ENCODE results near the gene ENKD1. TPM values are rescaled to one million over a fixed set of nuclear protein-coding genes. Genes with fewer than 3 reads are reported as not detected.

ENKD1 gene
- total RNA-seq, 1 donor from 2014 or later = 6.9 TPM

GRCh38 chr16:67661101-67661761, 5.3 kb downstream of the ENKD1 start:
- peaks cover 8% of the 10 kb centered on the region for H3K79me2 ChIP-seq (ENCODE audit: low read depth)
- peaks cover 21% of the 10 kb centered on the region for H3F3A ChIP-seq (ENCODE audit: low read depth)
- peak overlapping the region; percentile 94 for H3K4me3 Mint-ChIP-seq
- peaks cover 24% of the 10 kb centered on the region for H3K4me1 Mint-ChIP-seq
- H3K9ac ChIP-seq = no peak overlapping the region
- peaks cover 68% of the 10 kb centered on the region for H4K20me1 ChIP-seq (ENCODE audit: low read depth)
- DNase-seq (ENCODE audit: low spot score) = peak; percentile 90
- TF ChIP-seq CTCF (IDR thresholded peaks at IDR 0.05) = no peak
- peak overlapping the region; percentile 79 for H3K4me2 ChIP-seq
- no peak overlapping the region for H3K27ac Mint-ChIP-seq
- peaks cover 10% of the 10 kb centered on the region for H3K36me3 Mint-ChIP-seq
- no peaks in the 10 kb centered on the region for H3K27me3 Mint-ChIP-seq (ENCODE audit: insufficient read depth, low read depth)
- no peaks in the 10 kb centered on the region for H3K9me3 Mint-ChIP-seq
- no peak overlapping the region for H3K27ac ChIP-seq
- H3K9me3 ChIP-seq (ENCODE audit: low read depth) = no peaks in the 10 kb centered on the region
- peak overlapping the region; percentile 72 for H2AFZ ChIP-seq (replicated peaks)
- no peaks in the 10 kb centered on the region for H3K36me3 ChIP-seq
- peaks cover 3% of the 10 kb centered on the region for H3K27me3 ChIP-seq
- peaks cover 13% of the 10 kb centered on the region for H3K4me1 ChIP-seq
- H3K4me3 ChIP-seq = peak overlapping the region; percentile 77

GRCh38 chr16:67660564-67661028, 6.0 kb downstream of the ENKD1 start, which contains the start of gene PARD6A:
TSS of gene PARD6A (plus strand) at chr16:67660960. CDS start at chr16:67661039, 79 bp downstream.
- peak within 1 kb of the TSS; percentile 79 for H3K4me2 ChIP-seq
- Mint-ChIP-seq H3K9me3 (no peaks in the 10 kb centered on the region), H3K36me3 (peaks cover 10% of the 10 kb centered on the region), H3K27me3 (ENCODE audit: insufficient read depth, low read depth) (peaks cover 3% of the 10 kb centered on the region), H3K4me1 (peaks cover 21% of the 10 kb centered on the region), H3K4me3 (peak within 1 kb of the TSS; percentile 94), H3K27ac (no peak within 1 kb of the TSS)
- peak within 1 kb of the TSS; percentile 77 for H3K4me3 ChIP-seq
- no peaks in the 10 kb centered on the region for H3K36me3 ChIP-seq
- peak within 1 kb of the TSS; percentile 92 for H2AFZ ChIP-seq (replicated peaks)
- TF ChIP-seq EZH2 (IDR thresholded peaks at IDR 0.05) = no peak
- no peak for TF ChIP-seq CTCF (IDR thresholded peaks at IDR 0.05)
- TF ChIP-seq EZH2phosphoT487 (IDR thresholded peaks at IDR 0.05) = no peak
- peaks cover 71% of the 10 kb centered on the region for H4K20me1 ChIP-seq (ENCODE audit: low read depth)
- H3K27me3 ChIP-seq = peaks cover 3% of the 10 kb centered on the region
- DNase-seq (ENCODE audit: low spot score) = peak; percentile 100
- no peaks in the 10 kb centered on the region for H3K9me3 ChIP-seq (ENCODE audit: low read depth)
- peaks cover 21% of the 10 kb centered on the region for H3F3A ChIP-seq (ENCODE audit: low read depth)
- peak within 1 kb of the TSS; percentile 54 for H3K9ac ChIP-seq
- peak within 1 kb of the TSS; percentile 66 for H3K27ac ChIP-seq
- peaks cover 8% of the 10 kb centered on the region for H3K79me2 ChIP-seq (ENCODE audit: low read depth)
- H3K4me1 ChIP-seq = peaks cover 9% of the 10 kb centered on the region

- peaks cover 8% of the 10 kb centered on the region for H3K79me2 ChIP-seq (ENCODE audit: low read depth)
- no peak within 1 kb of the TSS for H3K27ac Mint-ChIP-seq
- peaks cover 21% of the 10 kb centered on the region for H3F3A ChIP-seq (ENCODE audit: low read depth)
- peaks cover 8% of the 10 kb centered on the region for H3K36me3 Mint-ChIP-seq
- peak; percentile 95 for DNase-seq (ENCODE audit: low spot score)
- no peaks in the 10 kb centered on the region for H3K9me3 ChIP-seq (ENCODE audit: low read depth)
- no peak for TF ChIP-seq EZH2 (IDR thresholded peaks at IDR 0.05)
- TF ChIP-seq CTCF (IDR thresholded peaks at IDR 0.05) = no peak
- TF ChIP-seq EZH2phosphoT487 (IDR thresholded peaks at IDR 0.05) = no peak
- peaks cover 7% of the 10 kb centered on the region for H3K27me3 ChIP-seq
- peaks cover 8% of the 10 kb centered on the region for H3K4me1 ChIP-seq
- H3K4me3 ChIP-seq = peak within 1 kb of the TSS; percentile 77
- H3K4me1 Mint-ChIP-seq = peaks cover 15% of the 10 kb centered on the region
- peak within 1 kb of the TSS; percentile 66 for H3K27ac ChIP-seq
- peak within 1 kb of the TSS; percentile 79 for H3K4me2 ChIP-seq
- peaks cover 68% of the 10 kb centered on the region for H4K20me1 ChIP-seq (ENCODE audit: low read depth)
- H3K36me3 ChIP-seq = no peaks in the 10 kb centered on the region
- peak within 1 kb of the TSS; percentile 54 for H3K9ac ChIP-seq
- H2AFZ ChIP-seq (replicated peaks) = peak within 1 kb of the TSS; percentile 92
- no peaks in the 10 kb centered on the region for H3K9me3 Mint-ChIP-seq
- peak within 1 kb of the TSS; percentile 94 for H3K4me3 Mint-ChIP-seq
- H3K27me3 Mint-ChIP-seq (ENCODE audit: insufficient read depth, low read depth) = peaks cover 10% of the 10 kb centered on the region
These were observed 6.6 kb downstream of the ENKD1 start, which contains the start of gene ACD for GRCh38 chr16:67659675-67660563. TSS of gene ACD (minus strand) at chr16:67660260. CDS start at chr16:67660220, 40 bp downstream.
